HAP-1 (cell line): ENCODE measurements around the gene HCFC2.

ENCODE experiments used
- DNase-seq, 2 experiments: peaks; one replicate each; pipeline ENCODE4 v3.0.0-alpha.2; 2016 to 2020; ENCODE audit warnings: low spot score in 2 of 2
- H3K27me3 ChIP-seq: fragments of 250-450 bp; sonication (Bioruptor Pico); 2 replicates; pipeline ENCODE4 v1.5.1; 2020; ENCODE audit warnings: low read depth, mild to moderate bottlenecking, moderate library complexity
- H3K36me3 ChIP-seq: fragments of 250-450 bp; sonication (Bioruptor Pico); replicated peaks from 2 replicates; pipeline ENCODE4 v1.5.1; 2020; ENCODE audit warnings: mild to moderate bottlenecking
- H3K4me1 ChIP-seq: fragments of 250-450 bp; sonication (Bioruptor Pico); 2 replicates; pipeline ENCODE4 v1.5.1; 2020; ENCODE audit warnings: mild to moderate bottlenecking
- H3K4me3 ChIP-seq: fragments of 250-450 bp; sonication (Bioruptor Pico); 2 replicates; pipeline ENCODE4 v1.5.1; 2020; ENCODE audit warnings: mild to moderate bottlenecking, moderate library complexity
- H3K9me3 ChIP-seq: fragments of 250-450 bp; sonication (Bioruptor Pico); 2 replicates; pipeline ENCODE4 v1.5.1; 2020; ENCODE audit warnings: mild to moderate bottlenecking, moderate library complexity
- in situ Hi-C: fragments of 300-500 bp; cut with MboI; formaldehyde crosslinking; loops from 3 replicates; pipeline ENCODE4 v1.14.3; 2020; ENCODE audit warnings: low sequenced_read_pairs, inconsistent platforms, mixed read lengths

Gene HCFC2

GRCh38 chr12:104137902-104138796 is 73.8 kb downstream of the HCFC2 start, which contains the start of gene NFYB:
NFYB (minus strand) TSS chr12:104138210; CDS start chr12:104135453, 2,757 bp downstream.
- Histone ChIP-seq H3K27me3 (no peaks in the 10 kb centered on the region; the same call in 1 of the 2 replicates), H3K4me1 (peaks cover 14% of the 10 kb centered on the region), H3K4me3 (peak within 1 kb of the TSS; percentile 63), H3K9me3 (no peaks in the 10 kb centered on the region), H3K36me3 (peaks cover 10% of the 10 kb centered on the region)
- in situ Hi-C loops: no loop called here
- DNase-seq: peak; percentile 93 to 95

DNA sequence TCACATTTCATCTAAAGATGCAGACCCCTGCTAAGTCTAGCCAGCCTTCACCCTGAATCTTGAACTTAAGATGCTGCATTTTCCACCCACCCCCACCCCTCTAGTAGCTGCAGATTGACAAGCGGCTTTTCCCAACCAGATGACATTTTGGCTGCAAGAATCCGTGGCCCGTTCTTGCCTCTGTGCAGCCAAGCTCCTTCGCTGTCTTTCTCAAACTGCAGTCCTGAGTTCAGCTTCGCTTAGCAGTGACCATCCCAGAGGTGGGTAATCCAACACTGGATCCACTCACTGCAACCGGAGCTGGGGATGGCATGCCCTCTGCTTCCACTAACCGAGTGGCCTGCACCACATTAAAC is 74.4 kb downstream of the HCFC2 start:
- Histone ChIP-seq H3K27me3 (no peaks in the 10 kb centered on the region; the same call in 1 of the 2 replicates), H3K4me1 (peaks cover 14% of the 10 kb centered on the region), H3K4me3 (no peak overlapping the region; the same call in 1 of the 2 replicates), H3K36me3 (peaks cover 3% of the 10 kb centered on the region), H3K9me3 (no peaks in the 10 kb centered on the region)
- DNase-seq: no peak
- in situ Hi-C loops: no loop called here

DNA sequence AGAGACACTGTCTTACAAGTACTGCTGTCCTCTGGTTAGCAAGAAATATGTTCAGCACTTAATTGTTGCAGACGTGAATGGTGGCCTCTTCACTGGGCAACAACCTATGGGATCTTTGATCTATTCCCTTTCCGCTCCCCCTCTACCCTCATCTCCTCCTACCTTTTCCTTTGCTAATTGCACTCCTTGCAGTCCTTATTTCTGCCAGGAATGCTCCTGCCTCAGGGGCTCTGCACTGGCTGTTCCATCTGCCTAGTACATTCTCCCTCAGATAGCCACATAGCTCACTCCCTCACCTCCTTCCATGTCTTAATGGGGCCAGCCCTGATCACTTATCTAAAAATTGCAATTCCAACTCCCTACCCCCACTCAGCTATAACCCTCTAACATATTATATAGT is 78.2 kb downstream of the HCFC2 start:
- no peak for DNase-seq
- H3K4me1 ChIP-seq: peaks cover 4% of the 10 kb centered on the region
- no peak overlapping the region for H3K4me3 ChIP-seq
- in situ Hi-C loops: no loop called here
- H3K27me3 ChIP-seq: no peaks in the 10 kb centered on the region; the same call in 1 of the 2 replicates
- H3K9me3 ChIP-seq: no peaks in the 10 kb centered on the region
- H3K36me3 ChIP-seq: no peaks in the 10 kb centered on the region

- Histone ChIP-seq H3K4me3 (no peak overlapping the region), H3K4me1 (peaks cover 4% of the 10 kb centered on the region), H3K9me3 (no peaks in the 10 kb centered on the region), H3K27me3 (no peaks in the 10 kb centered on the region; the same call in 1 of the 2 replicates), H3K36me3 (no peaks in the 10 kb centered on the region)
- DNase-seq: no peak
- in situ Hi-C loops: no loop called here
Measured at GRCh38 chr12:104143002-104143401, 78.7 kb downstream of the HCFC2 start.

GRCh38 chr12:104143918-104144317 is 79.6 kb downstream of the HCFC2 start:
- Histone ChIP-seq H3K9me3 (no peaks in the 10 kb centered on the region), H3K4me1 (no peaks in the 10 kb centered on the region), H3K36me3 (no peaks in the 10 kb centered on the region), H3K27me3 (no peaks in the 10 kb centered on the region; the same call in 1 of the 2 replicates), H3K4me3 (no peak overlapping the region)
- no peak for DNase-seq
- in situ Hi-C loops: no loop called here

DNA sequence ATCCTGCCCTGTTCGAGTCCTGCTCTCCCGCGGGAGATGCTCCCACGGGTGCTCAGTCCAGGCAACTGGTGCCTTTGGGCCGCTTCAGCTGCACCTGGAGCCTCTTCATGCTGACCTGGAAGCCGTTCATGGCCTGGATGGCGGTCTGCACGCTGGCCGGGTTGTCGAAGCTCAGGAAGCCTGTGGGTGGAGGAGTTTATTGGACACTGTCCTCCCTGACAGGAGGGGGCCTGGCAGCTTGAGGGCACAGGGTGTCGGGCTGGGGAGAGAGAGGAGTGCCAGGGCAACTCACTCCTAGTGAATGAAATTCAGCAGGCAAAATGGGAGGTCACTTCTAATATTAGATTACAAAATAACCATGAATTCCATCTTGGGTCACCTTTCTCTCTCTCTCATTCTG is 83.0 kb downstream of the HCFC2 start:
- DNase-seq: no peak
- Histone ChIP-seq H3K27me3 (no peaks in the 10 kb centered on the region; the same call in 1 of the 2 replicates), H3K9me3 (no peaks in the 10 kb centered on the region), H3K4me3 (no peak overlapping the region), H3K4me1 (no peaks in the 10 kb centered on the region), H3K36me3 (no peaks in the 10 kb centered on the region)
- in situ Hi-C loops: no loop called here

DNA sequence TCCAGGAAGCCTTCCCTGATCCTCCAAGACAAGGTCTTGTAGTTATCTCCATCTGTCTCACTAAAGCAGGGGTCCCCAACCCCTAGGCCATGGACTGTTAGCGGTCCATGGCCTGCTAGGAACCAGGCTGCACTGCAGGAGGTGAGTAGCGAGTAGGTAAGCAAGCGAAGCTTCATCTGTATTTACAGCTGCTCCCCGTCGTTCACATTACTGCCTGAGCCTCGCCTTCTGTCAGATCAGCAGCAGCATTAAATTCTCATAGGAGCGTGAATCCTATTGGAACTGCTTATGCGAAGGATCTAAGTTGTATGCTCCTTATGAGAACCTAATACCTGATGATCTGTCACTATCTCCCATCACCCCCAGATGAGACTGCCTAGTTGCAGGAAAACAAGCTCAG is 86.1 kb downstream of the HCFC2 start:
- in situ Hi-C loops: no loop called here
- Histone ChIP-seq H3K36me3 (no peaks in the 10 kb centered on the region), H3K9me3 (no peaks in the 10 kb centered on the region), H3K4me1 (no peaks in the 10 kb centered on the region), H3K4me3 (no peak overlapping the region), H3K27me3 (no peaks in the 10 kb centered on the region)
- DNase-seq: no peak

DNA sequence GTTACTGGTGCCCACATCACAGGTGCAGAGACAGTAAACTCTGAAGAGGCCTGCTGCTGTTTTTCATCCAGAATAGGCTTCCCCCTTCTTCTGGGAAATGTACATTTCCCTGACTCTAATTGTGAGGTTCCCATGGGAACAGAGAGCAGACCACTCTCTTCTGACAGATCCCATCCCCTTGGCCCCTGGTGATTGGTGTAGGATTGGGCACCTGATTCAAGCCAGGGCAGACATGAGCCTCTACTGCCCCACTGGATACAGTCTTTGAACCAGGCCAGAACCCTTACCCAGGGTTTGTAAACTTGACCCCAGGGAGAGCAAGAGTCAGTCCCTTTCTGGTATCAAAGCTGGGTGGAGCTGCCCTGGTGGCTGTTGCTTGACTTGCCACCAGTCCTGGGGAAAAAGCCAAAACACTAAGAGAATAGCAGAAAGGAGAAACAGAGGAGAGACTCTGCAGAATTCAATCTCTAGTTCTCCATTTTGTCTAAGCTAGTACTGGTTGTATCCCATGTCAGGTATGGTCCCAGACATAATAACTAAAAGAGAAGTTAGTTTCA is 88.4 kb downstream of the HCFC2 start:
- no peaks in the 10 kb centered on the region for H3K27me3 ChIP-seq
- DNase-seq: no peak
- H3K36me3 ChIP-seq: no peaks in the 10 kb centered on the region
- in situ Hi-C loops: no loop called here
- H3K4me3 ChIP-seq: no peak overlapping the region
- H3K9me3 ChIP-seq: no peaks in the 10 kb centered on the region
- H3K4me1 ChIP-seq: no peaks in the 10 kb centered on the region

GRCh38 chr12:104154286-104154685 is 90.0 kb downstream of the HCFC2 start:
- Histone ChIP-seq H3K4me3 (no peak overlapping the region), H3K4me1 (no peaks in the 10 kb centered on the region), H3K9me3 (no peaks in the 10 kb centered on the region), H3K27me3 (no peaks in the 10 kb centered on the region), H3K36me3 (no peaks in the 10 kb centered on the region)
- in situ Hi-C loops: no loop called here
- no peak for DNase-seq

- no peak for DNase-seq
- in situ Hi-C loops: no loop called here
- Histone ChIP-seq H3K27me3 (no peaks in the 10 kb centered on the region), H3K36me3 (no peaks in the 10 kb centered on the region), H3K4me1 (no peaks in the 10 kb centered on the region), H3K4me3 (no peak overlapping the region), H3K9me3 (no peaks in the 10 kb centered on the region)
Measured at GRCh38 chr12:104154806-104155205, 90.5 kb downstream of the HCFC2 start.
